Hematopoietic multipotent progenitor cell (in vitro differentiated cells): ENCODE measurements around the gene SUGP2. TPM values are rescaled to one million over a fixed set of nuclear protein-coding genes. Genes with fewer than 3 reads are reported as not detected.
"Not testable (repeated sequence)": the region's sequence is repeated elsewhere in the genome, so short reads cannot be mapped to it uniquely, and the experiment has no call there.

ENCODE experiments used
- DNase-seq, 3 donors: peaks; one replicate each; pipeline ENCODE4 v3.0.0-alpha.2; 2011 to 2015; ENCODE audit warnings: low read depth in 2 of 3, low spot score in 2 of 3
- total RNA-seq: library from RNA; depleted of rRNA; stranded (reverse); fragments of >200 nt; gene quantifications from one replicate; pipeline ENCODE4 v1.2.3, GENCODE V29; 2012

The SUGP2 gene
- total RNA-seq, 1 donor = 33.7 TPM

DNA sequence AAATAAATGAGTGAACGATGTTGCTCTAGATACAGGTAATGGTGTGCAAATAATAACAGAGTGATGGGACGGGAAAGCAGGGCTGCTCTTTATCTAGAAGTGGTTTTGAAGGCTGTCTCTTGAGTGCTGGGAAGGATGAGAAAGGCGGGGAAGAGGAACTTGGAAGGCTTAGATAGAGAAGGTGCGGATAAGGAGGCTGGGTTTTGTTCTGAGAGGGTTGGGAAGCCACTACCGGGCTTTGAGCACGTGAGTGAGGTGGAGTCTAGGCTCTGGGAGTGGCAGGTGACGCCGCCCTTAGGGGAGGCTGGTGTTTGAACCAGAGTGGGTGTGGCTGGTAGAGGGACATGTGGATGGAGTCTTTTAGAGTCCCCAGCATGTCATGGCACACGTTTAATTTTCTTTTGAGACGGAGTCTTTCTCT lies 897 bp upstream of the SUGP2 start:
- DNase-seq = peak in 2 of 3 donors; percentile 78 to 84

DNA sequence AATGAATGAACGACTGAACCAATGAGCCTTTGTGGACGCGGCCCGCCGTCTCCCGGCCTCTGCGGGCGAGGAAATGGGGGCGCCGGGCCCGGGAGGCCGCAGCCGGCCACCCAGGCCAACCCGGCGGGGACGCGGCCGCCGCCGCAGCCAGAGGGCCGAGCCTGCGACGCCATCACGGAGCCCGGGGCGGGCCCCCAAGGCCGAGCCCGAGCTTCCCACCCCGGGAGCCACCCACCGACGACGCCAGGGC lies 216 bp downstream of the SUGP2 start:
- DNase-seq = no peak

DNA sequence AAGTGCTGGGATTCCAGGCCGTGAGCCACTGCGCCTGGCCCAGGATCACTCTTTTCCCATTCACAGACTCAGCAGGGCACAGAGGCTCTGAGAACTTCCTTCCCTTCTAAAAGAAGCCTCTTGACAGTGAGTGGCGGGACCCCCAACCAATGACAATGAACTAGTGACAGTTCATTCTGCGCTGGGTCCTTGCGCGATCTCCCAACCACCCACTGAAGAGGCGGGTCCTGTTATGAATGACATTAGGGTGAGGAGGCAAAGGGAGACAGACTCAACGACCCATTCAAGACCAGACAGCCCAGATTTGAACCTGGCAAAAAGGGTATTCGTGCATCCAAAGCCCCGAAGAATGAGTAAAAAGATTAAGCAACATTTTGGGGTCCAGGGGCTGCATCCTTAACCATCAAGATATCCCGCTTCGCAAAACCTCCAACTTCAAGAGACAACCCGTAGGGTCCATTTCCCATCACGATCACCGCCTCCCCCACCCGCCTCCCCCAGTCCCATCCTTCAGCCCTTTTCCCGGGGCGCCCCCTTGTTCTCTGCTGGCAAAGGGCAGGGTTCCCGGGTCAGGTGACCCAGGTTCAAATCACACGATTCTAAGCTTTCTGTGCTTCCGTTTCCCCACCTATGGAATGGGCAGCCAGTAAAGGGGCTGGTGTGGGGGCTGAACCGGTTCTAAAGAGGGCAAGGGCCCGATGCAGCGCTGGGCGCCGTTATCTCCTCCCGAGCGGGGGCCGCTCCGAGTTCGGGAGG lies 719 bp downstream of the SUGP2 start:
- DNase-seq = peak in 2 of 3 donors; percentile 88 to 97

DNA sequence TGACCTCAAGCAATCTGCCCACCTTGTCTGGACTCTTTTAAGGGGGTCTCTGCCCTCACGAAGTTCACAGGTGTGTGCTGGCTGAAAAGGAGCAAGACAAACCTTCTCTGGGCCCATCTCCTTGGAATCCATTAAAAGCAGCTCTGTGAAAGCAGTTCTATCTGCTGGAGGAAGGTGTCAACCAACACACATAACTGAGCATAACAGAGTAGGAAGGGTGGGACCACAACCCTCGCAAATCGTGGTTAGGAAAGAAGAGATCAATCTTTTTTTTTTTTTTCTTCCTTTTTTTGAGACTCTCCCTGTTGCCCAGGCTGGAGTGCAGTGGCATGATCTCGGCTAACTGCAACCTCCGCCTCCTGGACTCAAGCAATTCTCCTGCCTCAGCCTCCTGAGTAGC lies 1.4 kb downstream of the SUGP2 start:
- DNase-seq = peak in 2 of 3 donors; percentile 7 to 18

DNA sequence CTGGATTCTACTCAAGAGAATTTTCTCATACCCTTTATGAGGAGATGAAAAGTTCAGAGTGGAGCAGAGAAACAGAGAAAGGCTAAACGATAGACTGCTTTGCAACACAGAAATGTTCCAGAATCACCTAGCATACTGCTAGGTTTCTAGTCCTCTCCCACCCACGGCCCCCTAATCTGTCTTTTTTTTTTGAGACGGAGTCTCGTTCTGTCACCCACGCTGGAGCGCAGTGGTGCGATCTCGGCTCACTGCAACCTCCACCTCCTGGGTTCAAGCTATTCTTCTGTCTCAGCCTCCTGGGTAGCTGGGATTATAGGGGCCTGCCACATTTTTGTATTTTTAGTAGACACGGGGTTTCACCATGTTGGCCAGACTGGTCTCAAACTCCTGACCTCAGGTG lies 4.8 kb downstream of the SUGP2 start:
- DNase-seq = no peak

DNA sequence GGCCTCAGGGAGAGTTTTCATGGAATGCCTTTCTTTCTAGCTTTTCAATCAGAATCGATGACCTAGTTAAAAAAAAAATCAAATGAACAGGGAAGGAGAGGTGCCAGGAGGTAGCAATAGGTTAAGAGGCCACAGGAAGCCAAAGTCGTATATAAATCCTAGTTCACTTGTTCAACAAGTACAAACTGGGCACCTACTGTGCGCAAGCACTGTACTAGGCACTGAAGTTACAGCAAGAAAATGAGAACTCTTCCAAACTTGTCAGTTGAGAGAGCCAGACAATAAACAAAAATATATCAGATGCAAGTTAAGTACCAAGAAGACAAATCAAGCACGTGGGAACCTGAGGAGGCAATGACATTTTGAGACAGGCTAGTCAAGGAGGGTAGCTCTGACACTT lies 6.1 kb downstream of the SUGP2 start:
- no peak for DNase-seq

DNA sequence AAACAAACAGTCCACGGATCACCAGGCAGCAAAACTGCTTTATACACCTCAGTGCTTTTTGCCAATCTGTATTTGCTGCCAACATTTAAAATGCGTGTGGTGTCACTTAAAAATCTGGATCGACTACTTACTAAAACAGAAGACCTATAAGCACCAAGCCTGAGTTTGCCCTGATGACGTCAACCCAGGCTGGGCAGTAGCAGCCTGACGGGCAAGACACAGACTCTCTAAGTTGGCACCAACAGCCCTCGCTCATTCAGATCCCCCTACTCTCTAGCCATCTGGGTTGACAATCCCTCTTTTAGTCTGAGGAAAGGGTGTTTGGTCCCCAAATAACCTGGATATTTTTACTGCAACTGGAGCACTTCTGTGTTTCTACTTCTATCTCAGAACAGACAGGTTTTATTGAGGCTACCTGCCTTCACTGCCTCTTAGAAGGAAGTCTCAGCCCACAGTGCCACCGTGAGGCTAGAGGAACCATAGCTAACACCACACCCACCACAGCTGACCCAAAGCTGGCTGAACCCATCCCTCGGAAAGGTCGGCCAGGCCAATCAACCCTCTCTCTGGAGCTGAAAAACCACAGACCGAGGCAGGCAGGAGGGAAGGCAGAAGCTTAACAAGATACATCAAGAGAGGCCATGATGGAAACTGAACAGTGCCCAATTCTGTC lies 6.9 kb downstream of the SUGP2 start:
- peak in 2 of 3 donors; percentile 9 to 36 for DNase-seq

DNA sequence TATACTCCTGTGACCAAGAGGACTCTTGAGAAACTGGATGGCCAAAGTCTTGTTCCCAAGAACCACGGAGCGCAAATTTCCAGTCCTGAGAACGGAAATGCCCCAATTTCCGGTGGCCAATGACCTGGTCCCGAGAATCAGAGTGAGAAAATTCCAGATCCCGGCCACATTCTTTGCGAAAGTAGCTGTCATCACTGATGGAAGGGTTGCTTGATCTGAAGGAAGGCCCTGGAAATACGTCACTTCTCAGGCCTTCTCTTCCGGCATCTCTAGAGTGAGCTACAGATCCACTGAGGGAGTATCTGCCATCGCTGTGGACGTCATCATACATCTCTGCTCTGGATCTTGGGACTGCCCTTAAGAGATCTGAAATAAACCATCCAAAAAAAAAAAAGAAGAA lies 7.5 kb downstream of the SUGP2 start:
- no peak for DNase-seq

DNA sequence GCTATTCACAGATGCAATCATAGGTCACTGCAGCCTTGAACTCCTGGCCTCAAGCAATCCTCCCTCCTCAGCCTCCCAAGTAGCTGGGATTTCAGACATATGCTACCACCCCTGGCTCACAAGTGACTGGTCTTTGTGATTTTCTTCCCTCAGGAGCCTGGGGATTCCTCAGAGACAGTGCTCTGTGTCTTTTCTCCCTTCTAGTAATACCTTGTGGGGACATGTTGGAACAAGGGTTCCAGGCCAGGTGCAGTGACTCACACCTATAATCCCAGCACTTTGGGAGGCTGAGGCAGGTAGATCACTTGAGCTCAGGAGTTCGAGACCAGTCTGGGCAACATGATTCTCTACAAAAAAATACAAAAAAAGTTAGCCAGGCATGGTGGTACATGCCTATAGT lies 9.9 kb downstream of the SUGP2 start:
- DNase-seq = not testable (repeated sequence)

DNA sequence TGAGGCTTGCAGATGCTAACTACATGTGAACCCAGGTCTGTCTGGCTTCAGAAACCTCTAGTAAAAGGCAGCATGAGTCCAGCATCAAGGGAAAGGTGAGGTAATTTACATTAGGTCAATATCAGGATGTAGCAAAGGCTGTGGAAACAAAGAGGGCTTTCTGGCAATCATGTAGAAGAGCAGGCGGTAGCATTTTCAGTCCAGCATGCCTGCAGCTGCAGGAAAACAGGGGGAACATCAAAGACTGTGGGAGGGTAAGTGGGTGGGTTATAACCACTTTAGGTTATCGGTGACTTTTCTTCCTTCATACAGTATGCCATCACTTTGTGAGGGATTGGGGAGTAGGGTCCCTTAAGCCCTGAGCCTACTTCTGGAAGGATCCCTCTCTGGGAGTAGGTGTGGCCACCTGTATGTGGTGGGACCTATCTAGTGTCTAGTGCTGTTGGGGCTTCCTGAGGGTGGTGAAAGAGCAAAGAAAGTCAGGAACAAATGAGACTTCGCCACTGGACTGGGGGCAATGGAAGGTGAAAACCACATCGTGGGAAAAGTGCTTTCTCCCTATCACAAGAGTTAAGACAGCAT lies 10.8 kb downstream of the SUGP2 start:
- DNase-seq = no peak

DNA sequence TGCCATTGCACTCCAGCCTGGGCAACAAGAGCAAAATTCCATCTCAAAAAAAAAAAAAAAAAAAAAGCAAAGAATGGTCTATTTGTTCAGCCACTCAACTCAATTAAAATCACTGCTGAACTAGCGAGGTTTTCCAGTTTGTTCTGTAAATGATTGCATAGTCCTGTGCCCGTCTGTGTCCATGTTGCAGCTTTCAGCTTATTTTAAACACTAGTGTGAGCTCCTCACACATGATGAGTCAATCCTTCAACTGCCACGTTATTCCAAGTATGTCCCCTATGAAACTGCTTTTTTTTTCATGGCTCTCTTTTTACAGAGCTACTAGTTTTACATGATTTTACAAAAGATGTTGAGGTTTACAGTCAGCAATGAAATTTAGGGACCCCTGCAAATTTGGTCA lies 12.2 kb downstream of the SUGP2 start:
- DNase-seq = no peak

DNA sequence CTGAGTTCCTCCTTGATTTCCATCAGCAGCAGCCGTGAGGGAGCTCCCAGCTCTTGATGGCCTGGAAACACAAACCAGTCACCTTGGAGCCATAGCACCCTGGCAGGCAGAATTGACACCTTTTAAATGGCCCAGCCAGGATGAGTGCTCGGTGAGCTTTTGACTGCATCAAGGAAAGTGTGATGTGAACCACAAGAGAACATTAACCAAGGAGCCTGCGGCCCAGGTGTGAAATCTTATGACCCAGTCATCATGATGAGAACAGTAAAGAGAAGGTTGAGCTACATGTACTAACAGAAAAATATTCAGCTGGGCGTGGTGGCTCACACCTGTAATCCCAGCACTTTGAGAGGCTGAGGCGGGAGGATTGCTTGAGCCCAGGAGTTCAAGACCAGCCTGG lies 22.8 kb downstream of the SUGP2 start:
- no peak for DNase-seq

DNA sequence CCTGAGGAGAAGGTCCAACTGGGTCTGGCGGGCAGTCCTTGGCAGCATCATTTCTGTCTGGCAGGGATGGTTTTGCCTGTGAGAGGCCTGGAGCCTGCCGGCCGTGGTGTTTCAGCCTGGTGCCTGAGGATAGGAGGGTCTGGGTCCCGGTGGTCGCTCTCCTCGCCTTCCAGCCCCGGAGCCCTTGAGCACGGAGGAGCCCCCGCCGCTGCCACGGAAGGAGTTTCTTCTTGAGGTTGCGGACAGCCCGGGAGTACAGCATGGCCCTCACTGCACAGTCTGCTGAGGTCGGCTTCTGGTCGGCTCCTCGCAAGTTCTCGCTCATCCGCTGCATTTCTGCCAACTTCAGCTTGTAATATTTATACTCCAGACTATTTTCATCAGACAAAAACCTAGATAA lies 23.4 kb downstream of the SUGP2 start:
- no peak for DNase-seq

DNA sequence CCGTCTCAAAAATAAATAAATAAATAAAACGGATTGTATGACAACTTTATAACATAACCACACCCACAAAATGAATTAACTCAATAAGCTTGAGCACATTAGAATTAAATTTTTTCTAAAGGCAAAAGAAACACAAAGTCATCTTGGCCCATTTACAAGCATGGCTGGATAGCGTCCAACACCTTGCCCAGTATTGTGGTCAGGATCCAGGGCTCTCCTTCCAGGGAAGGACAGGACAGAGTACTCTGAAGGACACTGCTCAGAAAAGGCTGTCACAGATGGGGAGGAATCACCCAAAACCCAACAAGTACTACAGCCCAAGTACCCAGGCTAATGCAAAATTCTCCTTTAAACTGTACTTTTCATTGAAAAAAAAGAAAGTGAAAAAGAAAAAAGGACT lies 27.1 kb downstream of the SUGP2 start:
- DNase-seq = no peak

DNA sequence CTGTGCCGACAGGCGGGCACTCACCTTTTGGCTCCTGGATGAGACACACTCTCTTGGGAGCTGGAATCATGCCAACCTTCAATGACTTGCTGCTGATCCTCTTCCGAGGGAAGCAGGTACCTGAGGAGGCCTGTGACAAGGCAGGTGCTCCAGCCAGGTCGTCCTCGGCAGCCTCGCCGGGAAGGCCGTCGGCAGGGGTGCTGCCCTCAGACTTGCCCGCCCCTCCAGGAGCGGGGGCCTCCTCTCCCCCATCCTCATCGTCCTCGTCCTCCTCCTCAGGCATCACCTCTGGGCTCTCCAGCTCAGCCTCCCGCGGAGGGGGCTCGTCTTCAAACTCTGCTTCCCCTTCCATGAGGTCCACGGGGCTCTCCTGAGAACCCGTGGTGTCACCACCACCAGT lies 29.2 kb downstream of the SUGP2 start:
- no peak for DNase-seq

DNA sequence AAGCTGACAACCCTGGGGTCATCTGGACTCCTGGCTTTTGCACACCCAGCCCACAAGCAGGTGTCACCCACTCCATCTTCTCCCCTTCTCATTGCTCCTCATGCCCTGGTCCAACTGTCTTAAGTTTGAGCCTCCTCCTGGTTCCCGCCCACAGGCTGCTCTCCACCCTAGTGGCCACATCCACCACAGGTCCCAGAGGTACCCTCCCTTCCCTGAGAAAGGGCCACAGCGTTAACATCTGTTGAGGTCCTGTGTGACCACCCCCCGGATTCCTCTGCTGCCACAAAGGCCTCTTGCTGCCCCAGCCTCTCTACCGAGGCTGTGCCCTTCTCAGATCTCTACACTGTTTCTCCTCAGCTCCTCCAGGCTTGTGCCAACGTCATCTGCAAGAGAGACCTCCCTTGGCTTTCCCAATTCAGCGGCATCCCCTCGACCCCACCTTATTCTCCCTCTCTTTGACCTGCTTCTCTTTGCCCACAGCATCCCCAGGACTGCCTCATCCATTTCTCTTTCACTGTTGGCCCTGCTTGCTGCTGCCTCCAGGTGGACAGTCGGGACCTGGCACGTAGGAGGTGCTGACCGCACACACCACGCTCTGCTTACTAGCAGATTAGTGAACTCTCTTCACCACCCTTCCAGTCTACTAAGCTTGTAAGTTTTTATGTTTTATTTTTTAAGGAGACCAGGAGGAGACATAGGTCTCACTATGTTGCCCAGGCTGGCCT lies 33.3 kb downstream of the SUGP2 start:
- DNase-seq = no peak

DNA sequence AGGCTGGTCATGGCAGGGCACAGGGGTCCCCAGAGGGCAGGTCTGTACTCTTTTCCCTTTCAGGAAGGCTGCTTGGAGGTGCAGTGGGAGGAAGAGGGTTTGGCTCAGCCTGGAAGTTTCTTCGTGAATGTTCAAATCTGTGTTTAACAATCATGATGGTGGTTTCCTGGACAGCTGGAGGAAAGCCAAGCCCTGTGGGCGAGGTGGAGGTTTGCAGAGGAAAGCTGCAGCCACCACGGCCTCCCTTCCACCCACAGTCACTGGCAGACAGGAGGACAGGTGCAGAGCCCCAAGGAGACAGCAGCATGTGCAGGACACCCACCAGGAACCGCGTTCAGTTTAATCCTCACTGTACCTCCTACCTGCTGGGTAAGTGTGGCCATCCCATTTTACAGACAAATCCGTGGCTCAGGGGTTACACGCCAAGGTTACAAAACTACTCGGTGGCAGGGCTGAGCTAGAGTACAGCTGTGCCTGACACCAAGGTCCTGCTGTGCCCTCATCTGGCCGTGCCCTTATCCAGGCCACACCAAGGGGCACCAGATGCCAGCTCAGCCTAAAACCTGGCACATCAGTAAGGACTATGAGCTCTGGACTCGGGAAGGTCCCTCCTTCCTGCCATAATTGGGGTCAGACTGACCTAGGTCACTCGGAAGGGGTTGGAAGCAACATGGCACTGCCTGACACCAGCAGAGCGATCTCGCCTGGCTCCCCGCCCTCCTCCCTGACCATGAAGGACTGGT lies 34.1 kb downstream of the SUGP2 start:
- DNase-seq = peak in 2 of 3 donors; percentile 45 to 75

DNA sequence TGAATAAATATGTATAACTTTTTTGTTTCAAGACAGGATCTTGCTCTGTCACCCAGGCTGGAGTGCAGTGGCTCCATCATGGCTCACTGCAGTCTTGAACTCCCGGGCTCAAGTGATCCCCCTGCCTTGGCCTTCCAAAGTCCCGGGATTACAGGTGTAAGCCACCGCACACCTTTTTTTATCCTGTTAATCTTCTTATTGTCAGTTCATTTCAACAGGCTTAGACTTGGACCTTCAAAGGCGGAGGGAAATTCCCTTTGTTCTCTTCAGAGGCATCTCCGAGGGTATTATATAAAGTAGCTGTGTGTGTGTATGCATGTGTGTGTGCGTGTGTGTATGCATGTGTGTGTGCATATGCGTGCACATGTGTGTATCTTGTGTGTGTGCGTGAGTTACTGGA lies 35.0 kb downstream of the SUGP2 start:
- no peak for DNase-seq

DNA sequence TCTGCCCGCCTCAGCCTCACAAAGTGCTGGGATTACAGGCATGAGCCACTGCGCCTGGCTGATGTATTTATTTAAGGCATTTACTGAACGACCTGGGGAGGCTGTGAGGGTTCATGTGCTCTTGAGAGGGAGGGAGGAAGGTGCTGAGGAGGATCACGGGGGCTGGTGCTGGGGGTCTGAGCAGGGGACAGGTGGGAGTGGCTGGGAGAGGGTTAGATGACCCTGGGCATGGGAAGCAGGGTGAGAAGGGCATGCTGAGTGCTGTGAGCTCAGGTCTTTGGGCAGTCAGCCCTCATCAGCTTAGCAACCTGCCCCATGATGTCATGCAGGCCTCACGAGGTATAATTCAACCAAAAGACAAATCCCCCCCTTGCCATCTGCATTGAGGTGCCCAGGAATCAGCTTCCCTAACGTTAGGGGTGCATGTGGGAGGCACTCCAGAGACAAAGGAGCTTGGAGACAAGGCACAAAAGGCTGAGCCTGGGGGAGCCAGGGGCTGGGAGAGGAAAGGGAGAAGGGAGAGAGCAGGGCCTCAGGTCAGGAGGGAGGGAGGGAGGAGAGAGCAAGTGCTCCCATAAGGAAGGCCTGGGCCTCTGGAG lies 36.4 kb downstream of the SUGP2 start:
- no peak for DNase-seq

DNA sequence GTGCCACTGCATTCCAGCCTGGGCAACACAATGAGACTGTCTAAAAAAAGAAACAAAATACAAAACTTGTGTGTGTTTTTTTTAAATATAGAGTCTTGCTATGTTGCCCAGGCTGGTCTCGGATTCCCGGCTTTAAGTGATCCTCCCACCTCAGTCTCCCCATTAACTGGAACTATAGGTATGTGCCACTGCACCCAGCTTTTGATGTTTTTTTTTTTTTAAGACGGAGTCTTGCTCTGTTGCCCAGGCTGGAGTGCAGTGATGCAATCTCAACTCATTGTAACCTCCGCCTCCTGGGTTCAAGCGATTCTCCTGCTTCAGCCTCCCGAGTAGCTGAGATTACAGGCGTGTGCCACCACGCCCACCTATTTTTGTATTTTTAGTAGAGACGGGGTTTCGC lies 37.0 kb downstream of the SUGP2 start:
- no peak for DNase-seq
